ENCODE data around the gene PRSS27.
"Not testable (repeated sequence)": the region's sequence is repeated elsewhere in the genome, so short reads cannot be mapped to it uniquely, and the experiment has no call there.

Gene PRSS27

DNA sequence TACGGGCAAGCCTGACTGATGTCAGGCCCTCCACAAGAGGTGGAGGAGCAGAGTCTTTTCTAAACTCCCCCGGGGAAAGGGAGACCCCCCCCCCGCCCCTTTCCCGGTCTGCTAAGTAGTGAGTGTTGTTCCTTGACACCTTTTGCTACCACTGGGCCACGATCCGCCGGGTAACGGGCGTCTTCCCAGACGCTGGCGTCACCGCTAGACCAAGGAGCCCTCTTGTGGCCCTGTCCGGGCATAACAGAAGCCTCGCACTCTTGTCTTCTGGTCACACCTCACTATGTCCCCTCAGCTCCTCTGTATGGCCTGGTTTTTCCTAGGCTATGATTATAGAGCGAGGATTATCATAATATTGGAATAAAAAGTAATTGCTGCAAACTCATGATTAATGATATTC is 50.0 kb downstream of the PRSS27 start:
- peak; percentile 21 for DNase-seq

DNA sequence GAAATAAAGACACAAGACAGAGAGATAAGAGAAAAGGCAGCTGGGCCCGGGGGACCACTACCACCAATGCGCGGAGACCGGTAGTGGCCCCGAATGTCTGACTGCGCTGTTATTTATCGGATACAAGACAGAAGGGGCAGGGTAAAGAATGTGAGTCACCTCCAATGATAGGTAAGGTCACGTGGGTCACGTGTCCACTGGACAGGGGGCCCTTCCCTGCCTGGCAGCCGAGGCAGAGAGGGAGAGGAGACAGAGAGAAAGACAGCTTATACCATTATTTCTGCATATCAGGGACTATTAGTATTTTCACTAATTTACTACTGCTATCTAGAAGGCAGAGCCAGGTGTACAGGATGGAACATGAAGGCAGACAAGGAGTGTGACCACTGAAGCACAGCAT is 50.4 kb downstream of the PRSS27 start:
- DNase-seq, result not testable (repeated sequence)

DNA sequence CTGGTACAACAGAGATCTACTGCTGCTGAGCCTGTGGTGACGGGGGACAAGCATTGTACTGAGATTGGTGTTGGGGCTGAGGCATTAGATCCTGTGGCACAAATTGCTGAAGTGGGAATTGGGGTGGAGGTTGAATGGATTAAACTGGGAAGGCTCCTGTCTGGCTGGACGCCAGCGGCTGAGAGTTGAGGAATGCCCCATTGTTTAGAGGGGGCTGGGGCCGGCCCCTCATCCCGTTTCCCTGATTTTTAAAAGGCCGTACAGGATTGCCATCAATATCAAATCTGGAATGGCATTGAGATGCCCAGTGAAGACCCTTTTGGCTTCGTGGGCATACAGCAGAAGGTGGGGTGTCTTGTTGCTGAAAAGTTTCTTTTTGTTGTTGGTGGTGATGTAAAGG is 53.4 kb downstream of the PRSS27 start:
- not testable (repeated sequence) for DNase-seq

DNA sequence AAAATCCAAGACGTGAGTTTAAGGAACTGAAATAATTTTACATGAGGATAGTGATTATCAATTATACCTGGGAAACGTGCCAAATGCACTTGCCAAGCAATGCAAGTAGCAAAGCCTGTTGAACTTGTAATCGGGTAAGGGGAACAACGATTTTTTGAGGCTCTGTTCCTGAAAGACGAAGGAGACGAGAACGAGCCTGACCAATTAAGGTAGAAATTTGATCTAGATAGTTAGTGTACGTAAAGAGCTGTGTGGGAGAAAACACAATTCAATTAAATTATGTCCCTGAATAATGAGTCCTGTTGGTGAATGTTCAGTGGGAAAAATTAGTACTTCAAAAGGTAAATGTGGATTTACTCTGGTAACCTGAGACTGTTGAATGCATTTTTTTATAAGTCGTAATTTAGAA is 55.4 kb downstream of the PRSS27 start:
- DNase-seq, result peak; percentile 31

DNA sequence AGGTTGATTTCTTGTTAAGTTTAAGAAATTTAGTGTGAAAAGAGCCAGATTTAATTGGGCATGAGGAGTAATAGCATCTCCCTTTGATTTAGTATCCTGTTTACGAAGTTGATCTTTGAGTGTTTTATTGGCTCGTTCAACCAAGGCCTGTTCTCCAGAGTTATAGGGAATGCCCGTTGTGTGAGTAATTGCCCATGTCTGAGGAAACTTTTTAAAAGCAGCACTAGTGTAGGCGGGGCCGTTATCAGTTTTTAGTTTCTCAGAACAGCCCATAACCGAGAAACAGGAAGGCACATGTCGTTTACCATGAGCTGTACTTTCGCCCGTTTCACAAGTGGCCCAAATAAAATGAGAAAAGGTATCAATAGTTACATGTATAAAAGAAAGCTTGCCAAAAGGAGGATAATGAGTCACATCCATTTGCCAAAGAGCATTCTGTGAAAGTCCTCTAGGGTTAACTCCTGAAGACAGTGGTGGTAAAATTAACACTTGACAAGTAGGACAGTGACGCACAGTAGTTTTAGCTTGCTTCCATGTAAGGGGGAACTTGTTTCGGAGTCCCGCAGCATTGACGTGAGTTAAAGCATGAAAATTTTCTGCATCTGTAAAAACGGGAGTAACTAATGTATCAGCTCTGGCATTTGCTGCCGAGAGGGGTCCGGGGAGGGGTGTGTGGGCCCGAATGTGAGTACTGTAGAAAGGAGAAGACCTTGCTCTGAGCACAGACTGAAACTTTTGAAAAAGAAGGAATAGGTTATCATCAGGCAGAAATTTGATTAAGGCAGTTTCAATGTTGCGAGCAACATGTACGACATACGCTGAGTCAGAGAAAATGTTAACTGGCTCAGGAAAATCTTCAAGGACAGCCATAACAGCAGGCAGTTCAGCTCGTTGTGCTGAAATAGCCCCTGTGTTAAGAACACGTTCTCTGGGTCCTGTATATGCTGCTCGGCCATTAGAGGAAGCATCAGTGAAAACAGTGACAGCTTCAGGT is 56.2 kb downstream of the PRSS27 start:
- DNase-seq, result no peak
